Trophoblast cell (in vitro differentiated cells and primary cell): ENCODE results near the gene DCDC2C.

ENCODE experiments used
- DNase-seq, 2 donors: peaks; one replicate each; pipeline ENCODE4 v3.0.0-alpha.2; 2016
- H2AFZ ChIP-seq: 2 replicates; pipeline ENCODE4 v1.6.1; 2013; ENCODE audit warnings: low read length, moderate library complexity, mild to moderate bottlenecking; ENCODE audit not compliant: insufficient read depth, poor library complexity
- H2AK5ac ChIP-seq: 2 replicates; pipeline ENCODE4 v1.6.1; 2013; ENCODE audit warnings: mild to moderate bottlenecking, low read length
- H2BK120ac ChIP-seq: 2 replicates; pipeline ENCODE4 v1.6.1; 2013; ENCODE audit warnings: low read length, mild to moderate bottlenecking, moderate library complexity; ENCODE audit not compliant: insufficient read depth, poor library complexity
- H2BK12ac ChIP-seq: 2 replicates; pipeline ENCODE4 v1.6.1; 2013; ENCODE audit warnings: mild to moderate bottlenecking, low read length, moderate library complexity
- H2BK5ac ChIP-seq: 2 replicates; pipeline ENCODE4 v1.6.1; 2013; ENCODE audit warnings: low read length, low read depth, moderate library complexity, mild to moderate bottlenecking; ENCODE audit not compliant: poor library complexity
- H3K14ac ChIP-seq: 2 replicates; pipeline ENCODE4 v1.6.1; 2013; ENCODE audit warnings: mild to moderate bottlenecking, low read length
- H3K18ac ChIP-seq: 2 replicates; pipeline ENCODE4 v1.6.1; 2013; ENCODE audit warnings: mild to moderate bottlenecking, low read length
- H3K23ac ChIP-seq: 2 replicates; pipeline ENCODE4 v1.6.1; 2013; ENCODE audit warnings: low read length
- H3K27ac ChIP-seq: 2 replicates; pipeline ENCODE4 v1.5.1; 2013; ENCODE audit warnings: low read depth, mild to moderate bottlenecking, inconsistent platforms, low read length, moderate library complexity
- H3K27me3 ChIP-seq: 2 replicates; pipeline ENCODE4 v1.6.1; 2013; ENCODE audit warnings: inconsistent platforms, mild to moderate bottlenecking, low read length, moderate library complexity; ENCODE audit not compliant: insufficient read depth
- H3K36me3 ChIP-seq, 2 experiments: 1 replicate in 1 of 2; 2 replicates in 1 of 2; pipeline ENCODE4 v1.6.1; 2013; ENCODE audit warnings: low read length in 2 of 2, mild to moderate bottlenecking in 2 of 2, moderate library complexity in 1 of 2; ENCODE audit not compliant: insufficient read depth in 2 of 2, control insufficient read depth in 1 of 2
- H3K4ac ChIP-seq: 2 replicates; pipeline ENCODE4 v1.6.1; 2013; ENCODE audit warnings: low read depth, mild to moderate bottlenecking, low read length, moderate library complexity
- H3K4me1 ChIP-seq, 2 experiments: 1 replicate in 1 of 2; 2 replicates in 1 of 2; pipeline ENCODE4 v1.6.1; 2013; ENCODE audit warnings: low read length in 2 of 2, mild to moderate bottlenecking in 2 of 2, moderate library complexity in 1 of 2; ENCODE audit not compliant: insufficient read depth in 2 of 2, control insufficient read depth in 1 of 2
- H3K4me2 ChIP-seq: 2 replicates; pipeline ENCODE4 v1.6.1; 2013; ENCODE audit warnings: inconsistent platforms, mild to moderate bottlenecking, low read length, moderate library complexity
- H3K4me3 ChIP-seq: 2 replicates; pipeline ENCODE4 v1.5.1; 2013; ENCODE audit warnings: mild to moderate bottlenecking, low read depth, low read length, inconsistent platforms
- H3K79me1 ChIP-seq: one replicate; pipeline ENCODE4 v1.6.1; 2013; ENCODE audit warnings: low read length
- H3K79me2 ChIP-seq: 2 replicates; pipeline ENCODE4 v1.6.1; 2013; ENCODE audit warnings: low read length, mild to moderate bottlenecking; ENCODE audit not compliant: control insufficient read depth, insufficient read depth, poor library complexity
- H3K9ac ChIP-seq: 2 replicates; pipeline ENCODE4 v1.6.1; 2013; ENCODE audit warnings: mild to moderate bottlenecking, low read length
- H3K9me3 ChIP-seq: 2 replicates; pipeline ENCODE4 v1.6.1; 2013; ENCODE audit warnings: low read depth, mild to moderate bottlenecking, control low read depth, inconsistent platforms, low read length; ENCODE audit not compliant: insufficient read depth
- H4K12ac ChIP-seq: 2 replicates; pipeline ENCODE4 v1.6.1; 2013; ENCODE audit warnings: low read depth, mild to moderate bottlenecking, low read length, moderate library complexity
- H4K8ac ChIP-seq: 2 replicates; pipeline ENCODE4 v1.6.1; 2013; ENCODE audit warnings: low read depth, mild to moderate bottlenecking, low read length, moderate library complexity
- H4K91ac ChIP-seq: one replicate; pipeline ENCODE4 v1.6.1; 2013; ENCODE audit warnings: low read depth, mild to moderate bottlenecking, low read length, moderate library complexity
- WGBS: extraction: QIAGEN DNeasy Blood & Tissue Kit; methylation state at CpG from one replicate; pipeline ENCODE4 v1.1.7; 2013; ENCODE audit warnings: missing lambda C conversion rate; ENCODE audit not compliant: insufficient read length, insufficient coverage; ENCODE audit errors: extremely low coverage; 5-methylcytosine and 5-hydroxymethylcytosine counted together

Gene DCDC2C

DNA sequence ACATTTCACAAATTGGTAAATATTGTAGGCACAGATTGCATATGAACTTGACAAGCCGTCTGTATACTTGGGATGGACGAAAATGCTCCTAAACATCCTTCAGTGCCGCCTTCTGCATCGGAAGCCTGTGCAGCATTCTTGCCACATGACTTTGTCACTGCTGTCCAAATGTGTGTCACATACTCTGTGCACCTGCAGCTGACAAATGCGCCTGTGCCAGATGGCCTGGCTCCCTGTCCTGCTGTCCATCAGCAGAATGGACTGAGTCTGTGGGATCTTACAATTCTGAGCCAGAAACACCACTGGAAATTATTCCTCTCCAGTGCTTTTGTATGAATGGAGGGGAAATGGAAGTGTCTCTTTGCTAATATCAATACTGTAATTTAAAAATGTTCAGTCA, 89.9 kb downstream of the DCDC2C start:
- H2BK120ac ChIP-seq, result no peak overlapping the region
- H3K9me3 ChIP-seq, result no peaks in the 10 kb centered on the region
- no peak overlapping the region for H3K18ac ChIP-seq
- no peak overlapping the region for H3K4me3 ChIP-seq
- peak overlapping the region; percentile 19 for H3K9ac ChIP-seq
- no peak overlapping the region for H3K23ac ChIP-seq
- no peak overlapping the region for H2BK5ac ChIP-seq
- no peak overlapping the region for H2AK5ac ChIP-seq
- no peaks in the 10 kb centered on the region for H3K79me1 ChIP-seq
- H3K27me3 ChIP-seq, result no peaks in the 10 kb centered on the region
- no peak overlapping the region for H4K8ac ChIP-seq
- WGBS, result no CpG with 5 or more reads among the region's 5 CpGs
- no peaks in the 10 kb centered on the region for H3K79me2 ChIP-seq
- no peaks in the 10 kb centered on the region for H3K36me3 ChIP-seq
- no peak overlapping the region for H2AFZ ChIP-seq
- no peak overlapping the region for H2BK12ac ChIP-seq
- no peaks in the 10 kb centered on the region for H3K4me1 ChIP-seq
- no peak overlapping the region for H4K91ac ChIP-seq
- no peak overlapping the region for H3K4me2 ChIP-seq
- no peak overlapping the region for H4K12ac ChIP-seq
- no peak overlapping the region for H3K4ac ChIP-seq
- no peak overlapping the region for H3K14ac ChIP-seq
- no peak for DNase-seq
- H3K27ac ChIP-seq, result no peak overlapping the region

- Histone ChIP-seq H2AFZ (no peak overlapping the region), H4K8ac (no peak overlapping the region), H4K12ac (no peak overlapping the region), H3K36me3 (no peaks in the 10 kb centered on the region), H3K4me3 (no peak overlapping the region), H2BK12ac (no peak overlapping the region), H3K4me1 (no peaks in the 10 kb centered on the region), H3K4me2 (no peak overlapping the region), H3K79me1 (no peaks in the 10 kb centered on the region), H3K79me2 (no peaks in the 10 kb centered on the region), H3K27ac (no peak overlapping the region), H3K23ac (no peak overlapping the region), H3K27me3 (no peaks in the 10 kb centered on the region), H3K4ac (no peak overlapping the region), H2AK5ac (no peak overlapping the region), H2BK5ac (no peak overlapping the region), H3K14ac (no peak overlapping the region), H3K18ac (no peak overlapping the region), H2BK120ac (no peak overlapping the region), H3K9ac (no peak overlapping the region), H3K9me3 (no peaks in the 10 kb centered on the region), H4K91ac (no peak overlapping the region)
- DNase-seq, result no peak
- WGBS, result no CpG with 5 or more reads among the region's 4 CpGs
These were observed 98.1 kb downstream of the DCDC2C start for GRCh38 chr2:3801506-3801905.

DNA sequence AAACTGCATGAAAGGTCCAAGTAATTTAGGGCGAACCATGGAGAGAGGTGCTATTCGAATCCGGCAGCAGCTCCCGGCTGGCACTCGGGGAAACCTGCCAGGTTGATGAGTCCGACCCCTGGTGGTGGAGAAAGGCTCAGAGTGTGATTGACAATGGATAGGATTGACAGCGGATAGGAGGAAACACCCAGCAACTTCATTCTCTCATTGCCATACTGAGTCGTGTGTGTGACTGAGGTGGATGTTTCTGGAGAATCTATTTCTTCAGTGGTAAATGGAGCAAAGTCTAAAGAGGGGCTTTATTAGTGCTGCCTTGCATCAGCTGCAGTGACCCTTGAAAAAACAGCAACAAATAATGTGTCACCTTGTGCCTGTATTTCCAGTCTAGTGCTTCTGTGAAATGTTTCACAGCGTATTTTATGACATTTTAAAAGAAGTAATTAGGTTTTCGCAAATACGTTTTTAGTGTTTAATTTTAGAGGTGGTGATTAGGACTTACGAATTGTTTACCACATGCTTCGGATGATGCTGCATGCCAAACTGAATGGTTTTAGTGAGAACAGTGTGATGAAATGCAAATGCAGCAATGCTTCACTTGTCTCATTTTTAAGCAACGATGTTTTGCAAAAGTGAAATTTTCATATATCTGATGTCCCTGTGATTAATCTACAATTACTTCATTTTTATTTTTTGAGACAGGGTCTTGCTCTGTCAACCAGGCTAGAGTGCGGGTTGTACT, 102.0 kb downstream of the DCDC2C start:
- no peaks in the 10 kb centered on the region for H3K4me1 ChIP-seq
- no peak overlapping the region for H3K4ac ChIP-seq
- H2AFZ ChIP-seq, result no peak overlapping the region
- no peak overlapping the region for H3K14ac ChIP-seq
- no peak overlapping the region for H3K23ac ChIP-seq
- no peak overlapping the region for H3K9ac ChIP-seq
- H3K27me3 ChIP-seq, result no peaks in the 10 kb centered on the region
- H2BK12ac ChIP-seq, result no peak overlapping the region
- no peaks in the 10 kb centered on the region for H3K9me3 ChIP-seq
- H3K27ac ChIP-seq, result no peak overlapping the region
- H3K4me2 ChIP-seq, result no peak overlapping the region
- no peak overlapping the region for H4K91ac ChIP-seq
- no peak overlapping the region for H2BK5ac ChIP-seq
- peak in 1 of 2 donors; percentile 28 for DNase-seq
- no peaks in the 10 kb centered on the region for H3K79me1 ChIP-seq
- no peaks in the 10 kb centered on the region for H3K36me3 ChIP-seq
- H2BK120ac ChIP-seq, result no peak overlapping the region
- no peak overlapping the region for H3K4me3 ChIP-seq
- H4K8ac ChIP-seq, result no peak overlapping the region
- no peak overlapping the region for H2AK5ac ChIP-seq
- no peak overlapping the region for H3K18ac ChIP-seq
- no peaks in the 10 kb centered on the region for H3K79me2 ChIP-seq
- 100% methylated on average over 2 of the region's 15 CpGs for WGBS
- no peak overlapping the region for H4K12ac ChIP-seq

- Histone ChIP-seq H3K23ac (no peak overlapping the region), H3K4me3 (no peak overlapping the region), H3K9me3 (no peaks in the 10 kb centered on the region), H4K8ac (no peak overlapping the region), H2AFZ (no peak overlapping the region), H3K4ac (no peak overlapping the region), H3K18ac (no peak overlapping the region), H3K14ac (no peak overlapping the region), H3K4me2 (no peak overlapping the region), H3K27ac (no peak overlapping the region), H4K12ac (no peak overlapping the region), H3K9ac (no peak overlapping the region), H2BK5ac (no peak overlapping the region), H3K27me3 (no peaks in the 10 kb centered on the region), H3K79me2 (no peaks in the 10 kb centered on the region), H3K79me1 (no peaks in the 10 kb centered on the region), H2AK5ac (no peak overlapping the region), H3K4me1 (no peaks in the 10 kb centered on the region), H3K36me3 (no peaks in the 10 kb centered on the region), H4K91ac (no peak overlapping the region), H2BK12ac (no peak overlapping the region), H2BK120ac (no peak overlapping the region)
- WGBS, result no CpG with 5 or more reads among the region's 10 CpGs
- no peak for DNase-seq
These were observed 102.8 kb downstream of the DCDC2C start for GRCh38 chr2:3806168-3806567.
